Muscle layer of colon (tissue), 2 donors: ENCODE measurements around the gene USP46.

Experiments used
- H3K27ac ChIP-seq: one replicate; pipeline ENCODE4 v1.7.0; 2013; ENCODE audit warnings: low read depth, mild to moderate bottlenecking, low read length, moderate library complexity
- H3K27me3 ChIP-seq, 2 donors: one replicate each; pipeline ENCODE4 v1.7.0; 2013; ENCODE audit warnings: low read length in 2 of 2, mild to moderate bottlenecking in 2 of 2; ENCODE audit not compliant: insufficient read depth in 2 of 2, control insufficient read depth in 1 of 2
- H3K36me3 ChIP-seq: one replicate; pipeline ENCODE4 v1.7.0; 2013; ENCODE audit warnings: mild to moderate bottlenecking, low read length; ENCODE audit not compliant: insufficient read depth
- H3K4me1 ChIP-seq: one replicate; pipeline ENCODE4 v1.7.0; 2013; ENCODE audit warnings: mild to moderate bottlenecking, low read length; ENCODE audit not compliant: insufficient read depth
- H3K4me3 ChIP-seq, 2 donors: one replicate each; pipeline ENCODE4 v1.7.0; 2013; ENCODE audit warnings: low read length in 2 of 2, low read depth in 1 of 2, mild to moderate bottlenecking in 1 of 2, moderate library complexity in 1 of 2
- H3K9ac ChIP-seq: one replicate; pipeline ENCODE4 v1.7.0; 2013; ENCODE audit warnings: low read length
- H3K9me3 ChIP-seq: one replicate; pipeline ENCODE4 v1.7.0; 2013; ENCODE audit warnings: mild to moderate bottlenecking, low read length
- donor health status: abdominal sarcoma.
- donor health status: Adenocarcinoma of cecum.

Gene USP46

GRCh38 chr4:52637116-52637515 lies 22.0 kb downstream of the USP46 start:
- Histone ChIP-seq H3K27me3 (no peaks in the 10 kb centered on the region), H3K4me3 (no peak overlapping the region), H3K27ac (no peak overlapping the region), H3K36me3 (no peaks in the 10 kb centered on the region), H3K4me1 (peaks cover 14% of the 10 kb centered on the region), H3K9me3 (no peaks in the 10 kb centered on the region), H3K9ac (no peak overlapping the region)

- Histone ChIP-seq H3K4me3 (no peak overlapping the region), H3K27me3 (no peaks in the 10 kb centered on the region), H3K4me1 (no peaks in the 10 kb centered on the region), H3K36me3 (no peaks in the 10 kb centered on the region), H3K9me3 (no peaks in the 10 kb centered on the region), H3K27ac (no peak overlapping the region), H3K9ac (no peak overlapping the region)
Measured at GRCh38 chr4:52635560-52635959, 23.5 kb downstream of the USP46 start.

- Histone ChIP-seq H3K4me1 (no peaks in the 10 kb centered on the region), H3K9me3 (no peaks in the 10 kb centered on the region), H3K36me3 (no peaks in the 10 kb centered on the region), H3K27ac (no peak overlapping the region), H3K9ac (no peak overlapping the region), H3K27me3 (no peaks in the 10 kb centered on the region), H3K4me3 (no peak overlapping the region)
Measured at GRCh38 chr4:52635130-52635529, 24.0 kb downstream of the USP46 start.

- no peak overlapping the region for H3K9ac ChIP-seq
- H3K27ac ChIP-seq = no peak overlapping the region
- no peaks in the 10 kb centered on the region for H3K9me3 ChIP-seq
- H3K27me3 ChIP-seq = no peaks in the 10 kb centered on the region
- H3K4me1 ChIP-seq = no peaks in the 10 kb centered on the region
- no peaks in the 10 kb centered on the region for H3K36me3 ChIP-seq
- H3K4me3 ChIP-seq = no peak overlapping the region
Measured at GRCh38 chr4:52633846-52634245, 25.3 kb downstream of the USP46 start.

- Histone ChIP-seq H3K4me3 (no peak overlapping the region), H3K36me3 (no peaks in the 10 kb centered on the region), H3K9me3 (no peaks in the 10 kb centered on the region), H3K27me3 (no peaks in the 10 kb centered on the region), H3K4me1 (no peaks in the 10 kb centered on the region), H3K9ac (no peak overlapping the region), H3K27ac (no peak overlapping the region)
Measured at GRCh38 chr4:52628974-52629373, 30.1 kb downstream of the USP46 start.

GRCh38 chr4:52628543-52628942 lies 30.6 kb downstream of the USP46 start:
- no peaks in the 10 kb centered on the region for H3K4me1 ChIP-seq
- no peak overlapping the region for H3K27ac ChIP-seq
- no peaks in the 10 kb centered on the region for H3K27me3 ChIP-seq
- no peaks in the 10 kb centered on the region for H3K36me3 ChIP-seq
- H3K9me3 ChIP-seq = no peaks in the 10 kb centered on the region
- H3K4me3 ChIP-seq = no peak overlapping the region
- H3K9ac ChIP-seq = no peak overlapping the region

- Histone ChIP-seq H3K9me3 (no peaks in the 10 kb centered on the region), H3K9ac (no peak overlapping the region), H3K27ac (no peak overlapping the region), H3K4me1 (no peaks in the 10 kb centered on the region), H3K4me3 (no peak overlapping the region), H3K27me3 (no peaks in the 10 kb centered on the region), H3K36me3 (no peaks in the 10 kb centered on the region)
Measured at GRCh38 chr4:52627876-52628275, 31.2 kb downstream of the USP46 start.

- no peaks in the 10 kb centered on the region for H3K4me1 ChIP-seq
- no peaks in the 10 kb centered on the region for H3K27me3 ChIP-seq
- no peaks in the 10 kb centered on the region for H3K9me3 ChIP-seq
- H3K4me3 ChIP-seq = no peak overlapping the region
- no peaks in the 10 kb centered on the region for H3K36me3 ChIP-seq
- no peak overlapping the region for H3K9ac ChIP-seq
- no peak overlapping the region for H3K27ac ChIP-seq
Measured at GRCh38 chr4:52625216-52625615, 33.9 kb downstream of the USP46 start.

GRCh38 chr4:52622564-52622963 lies 36.5 kb downstream of the USP46 start:
- Histone ChIP-seq H3K27ac (no peak overlapping the region), H3K27me3 (no peaks in the 10 kb centered on the region), H3K36me3 (no peaks in the 10 kb centered on the region), H3K9ac (no peak overlapping the region), H3K9me3 (no peaks in the 10 kb centered on the region), H3K4me1 (no peaks in the 10 kb centered on the region), H3K4me3 (no peak overlapping the region)

- no peak overlapping the region for H3K9ac ChIP-seq
- no peak overlapping the region for H3K4me3 ChIP-seq
- H3K27ac ChIP-seq = no peak overlapping the region
- no peaks in the 10 kb centered on the region for H3K27me3 ChIP-seq
- no peaks in the 10 kb centered on the region for H3K4me1 ChIP-seq
- no peaks in the 10 kb centered on the region for H3K9me3 ChIP-seq
- no peaks in the 10 kb centered on the region for H3K36me3 ChIP-seq
Measured at GRCh38 chr4:52621567-52621966, 37.5 kb downstream of the USP46 start.

GRCh38 chr4:52619591-52619931 lies 39.5 kb downstream of the USP46 start:
- Histone ChIP-seq H3K9me3 (no peaks in the 10 kb centered on the region), H3K27ac (no peak overlapping the region), H3K4me3 (no peak overlapping the region), H3K4me1 (no peaks in the 10 kb centered on the region), H3K9ac (no peak overlapping the region), H3K27me3 (no peaks in the 10 kb centered on the region), H3K36me3 (no peaks in the 10 kb centered on the region)

- Histone ChIP-seq H3K9ac (no peak overlapping the region), H3K27me3 (no peaks in the 10 kb centered on the region), H3K36me3 (no peaks in the 10 kb centered on the region), H3K27ac (no peak overlapping the region), H3K9me3 (no peaks in the 10 kb centered on the region), H3K4me1 (no peaks in the 10 kb centered on the region), H3K4me3 (no peak overlapping the region)
Measured at GRCh38 chr4:52618795-52619590, 40.1 kb downstream of the USP46 start.
